Liver (tissue), 3 donors: ENCODE data around the gene CSMD2.

Experiments used
- EGR1 ChIP-seq, 2 donors: IDR thresholded peaks; 2 replicates each; pipeline ENCODE4 v1.6.1; 2016 to 2018; ENCODE audit warnings: antibody characterized with exemption in 2 of 2, low read depth in 2 of 2
- GABPA ChIP-seq, 2 donors: IDR thresholded peaks in 1 of 2; conservative IDR thresholded peaks in 1 of 2; 2 replicates each; pipeline ENCODE4 v1.6.1; 2016; ENCODE audit warnings: antibody characterized with exemption in 2 of 2, mild to moderate bottlenecking in 1 of 2, moderate library complexity in 1 of 2
- HNF4A ChIP-seq, 2 donors: conservative IDR thresholded peaks; 2 replicates each; pipeline ENCODE4 v1.6.1; 2016; ENCODE audit warnings: antibody characterized with exemption in 2 of 2, mild to moderate bottlenecking in 2 of 2
- JUND ChIP-seq, 2 donors: IDR thresholded peaks; 2 replicates each; pipeline ENCODE4 v1.6.1; 2016; ENCODE audit warnings: antibody characterized with exemption in 2 of 2
- RXRA ChIP-seq, 2 donors: IDR thresholded peaks; 2 replicates each; pipeline ENCODE4 v1.6.1; 2017 to 2018; ENCODE audit warnings: antibody characterized with exemption in 2 of 2, mild to moderate bottlenecking in 1 of 2
- TAF1 ChIP-seq: conservative IDR thresholded peaks from 2 replicates; pipeline ENCODE4 v1.6.1; 2016; ENCODE audit warnings: antibody characterized with exemption, mild to moderate bottlenecking
- YY1 ChIP-seq: IDR thresholded peaks from 2 replicates; pipeline ENCODE4 v1.6.1; 2016; ENCODE audit warnings: antibody characterized with exemption, mild to moderate bottlenecking
- TF ChIP-seq, protein P1 (sequence below): fragments of 150-350 bp; IDR thresholded peaks from 2 replicates; pipeline ENCODE4 v1.5.1; 2017; ENCODE audit warnings: improper control_type of control experiment, low read depth, low read length; ENCODE audit not compliant: missing input control
- TF ChIP-seq, protein P2 (sequence below): IDR thresholded peaks from 2 replicates; pipeline ENCODE4 v1.6.1; 2016; ENCODE audit warnings: antibody characterized with exemption
- TF ChIP-seq, protein P3 (sequence below): IDR thresholded peaks from 2 replicates; pipeline ENCODE4 v1.6.1; 2016; ENCODE audit warnings: antibody characterized with exemption
- TF ChIP-seq, protein P4 (sequence below): IDR thresholded peaks from 2 replicates; pipeline ENCODE4 v1.6.1; 2016; ENCODE audit warnings: antibody characterized with exemption, mild to moderate bottlenecking
- TF ChIP-seq, protein P5 (sequence below): IDR thresholded peaks from 2 replicates; pipeline ENCODE4 v1.6.1; 2016; ENCODE audit warnings: antibody characterized with exemption
- donor health status: healthy.
- donor health status: healthy.

DNA sequence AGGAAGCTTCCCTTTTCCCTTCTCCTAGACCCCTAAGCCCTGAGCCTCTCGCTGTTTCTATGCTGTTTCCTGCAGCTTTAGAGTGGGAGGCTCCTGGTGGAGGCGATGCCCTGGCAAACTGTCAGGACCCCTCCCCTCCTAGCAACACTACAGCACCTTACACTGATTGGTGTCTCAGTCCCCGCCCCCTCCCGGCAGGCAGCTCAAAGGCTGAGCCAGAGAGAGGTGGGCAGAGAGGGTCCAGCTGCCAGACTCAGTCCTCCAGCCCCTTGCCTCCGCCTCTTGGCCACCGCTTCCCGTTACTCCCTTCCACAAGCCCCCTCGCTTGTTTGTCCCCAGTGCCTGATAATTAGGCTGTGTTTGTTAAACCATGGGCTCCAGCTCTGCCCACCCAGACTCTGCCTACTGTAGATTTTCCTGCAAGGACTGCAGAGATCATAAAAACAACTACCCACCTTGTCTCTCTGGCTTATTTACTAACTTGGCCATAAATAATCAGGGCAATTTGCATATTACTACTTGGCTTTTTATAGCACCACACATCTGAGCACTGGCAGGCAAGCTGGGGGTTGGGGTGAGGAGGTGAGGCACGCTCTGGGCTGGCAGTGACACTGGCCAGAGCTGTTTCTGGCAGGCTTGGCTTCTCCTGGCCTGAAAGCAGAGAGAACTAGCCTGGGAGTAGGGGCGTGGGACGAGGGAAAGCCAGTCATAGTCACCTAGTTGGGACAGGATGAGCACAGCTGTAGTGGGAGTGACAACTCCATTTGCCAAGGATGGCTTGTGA lies 107.5 kb downstream of the CSMD2 start:
- TF ChIP-seq, protein P1, sequence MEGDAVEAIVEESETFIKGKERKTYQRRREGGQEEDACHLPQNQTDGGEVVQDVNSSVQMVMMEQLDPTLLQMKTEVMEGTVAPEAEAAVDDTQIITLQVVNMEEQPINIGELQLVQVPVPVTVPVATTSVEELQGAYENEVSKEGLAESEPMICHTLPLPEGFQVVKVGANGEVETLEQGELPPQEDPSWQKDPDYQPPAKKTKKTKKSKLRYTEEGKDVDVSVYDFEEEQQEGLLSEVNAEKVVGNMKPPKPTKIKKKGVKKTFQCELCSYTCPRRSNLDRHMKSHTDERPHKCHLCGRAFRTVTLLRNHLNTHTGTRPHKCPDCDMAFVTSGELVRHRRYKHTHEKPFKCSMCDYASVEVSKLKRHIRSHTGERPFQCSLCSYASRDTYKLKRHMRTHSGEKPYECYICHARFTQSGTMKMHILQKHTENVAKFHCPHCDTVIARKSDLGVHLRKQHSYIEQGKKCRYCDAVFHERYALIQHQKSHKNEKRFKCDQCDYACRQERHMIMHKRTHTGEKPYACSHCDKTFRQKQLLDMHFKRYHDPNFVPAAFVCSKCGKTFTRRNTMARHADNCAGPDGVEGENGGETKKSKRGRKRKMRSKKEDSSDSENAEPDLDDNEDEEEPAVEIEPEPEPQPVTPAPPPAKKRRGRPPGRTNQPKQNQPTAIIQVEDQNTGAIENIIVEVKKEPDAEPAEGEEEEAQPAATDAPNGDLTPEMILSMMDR: no peak
- TF ChIP-seq, protein P2, sequence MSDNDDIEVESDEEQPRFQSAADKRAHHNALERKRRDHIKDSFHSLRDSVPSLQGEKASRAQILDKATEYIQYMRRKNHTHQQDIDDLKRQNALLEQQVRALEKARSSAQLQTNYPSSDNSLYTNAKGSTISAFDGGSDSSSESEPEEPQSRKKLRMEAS: no peak
- TF ChIP-seq RXRA (IDR thresholded peaks at IDR 0.05) (no peak), TAF1 (no peak), YY1 (no peak), GABPA (IDR thresholded peaks at IDR 0.05 in 1 of 2, conservative IDR thresholded peaks at IDR 0.05 in 1 of 2) (no peak), HNF4A (conservative IDR thresholded peaks at IDR 0.05) (no peak), JUND (IDR thresholded peaks at IDR 0.05) (no peak), EGR1 (IDR thresholded peaks at IDR 0.05; ENCODE audit: low read depth in 2 of 2) (no peak)
- TF ChIP-seq, protein P3, sequence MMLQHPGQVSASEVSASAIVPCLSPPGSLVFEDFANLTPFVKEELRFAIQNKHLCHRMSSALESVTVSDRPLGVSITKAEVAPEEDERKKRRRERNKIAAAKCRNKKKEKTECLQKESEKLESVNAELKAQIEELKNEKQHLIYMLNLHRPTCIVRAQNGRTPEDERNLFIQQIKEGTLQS: no peak
- TF ChIP-seq, protein P4, sequence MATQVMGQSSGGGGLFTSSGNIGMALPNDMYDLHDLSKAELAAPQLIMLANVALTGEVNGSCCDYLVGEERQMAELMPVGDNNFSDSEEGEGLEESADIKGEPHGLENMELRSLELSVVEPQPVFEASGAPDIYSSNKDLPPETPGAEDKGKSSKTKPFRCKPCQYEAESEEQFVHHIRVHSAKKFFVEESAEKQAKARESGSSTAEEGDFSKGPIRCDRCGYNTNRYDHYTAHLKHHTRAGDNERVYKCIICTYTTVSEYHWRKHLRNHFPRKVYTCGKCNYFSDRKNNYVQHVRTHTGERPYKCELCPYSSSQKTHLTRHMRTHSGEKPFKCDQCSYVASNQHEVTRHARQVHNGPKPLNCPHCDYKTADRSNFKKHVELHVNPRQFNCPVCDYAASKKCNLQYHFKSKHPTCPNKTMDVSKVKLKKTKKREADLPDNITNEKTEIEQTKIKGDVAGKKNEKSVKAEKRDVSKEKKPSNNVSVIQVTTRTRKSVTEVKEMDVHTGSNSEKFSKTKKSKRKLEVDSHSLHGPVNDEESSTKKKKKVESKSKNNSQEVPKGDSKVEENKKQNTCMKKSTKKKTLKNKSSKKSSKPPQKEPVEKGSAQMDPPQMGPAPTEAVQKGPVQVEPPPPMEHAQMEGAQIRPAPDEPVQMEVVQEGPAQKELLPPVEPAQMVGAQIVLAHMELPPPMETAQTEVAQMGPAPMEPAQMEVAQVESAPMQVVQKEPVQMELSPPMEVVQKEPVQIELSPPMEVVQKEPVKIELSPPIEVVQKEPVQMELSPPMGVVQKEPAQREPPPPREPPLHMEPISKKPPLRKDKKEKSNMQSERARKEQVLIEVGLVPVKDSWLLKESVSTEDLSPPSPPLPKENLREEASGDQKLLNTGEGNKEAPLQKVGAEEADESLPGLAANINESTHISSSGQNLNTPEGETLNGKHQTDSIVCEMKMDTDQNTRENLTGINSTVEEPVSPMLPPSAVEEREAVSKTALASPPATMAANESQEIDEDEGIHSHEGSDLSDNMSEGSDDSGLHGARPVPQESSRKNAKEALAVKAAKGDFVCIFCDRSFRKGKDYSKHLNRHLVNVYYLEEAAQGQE: no peak
- TF ChIP-seq, protein P5, sequence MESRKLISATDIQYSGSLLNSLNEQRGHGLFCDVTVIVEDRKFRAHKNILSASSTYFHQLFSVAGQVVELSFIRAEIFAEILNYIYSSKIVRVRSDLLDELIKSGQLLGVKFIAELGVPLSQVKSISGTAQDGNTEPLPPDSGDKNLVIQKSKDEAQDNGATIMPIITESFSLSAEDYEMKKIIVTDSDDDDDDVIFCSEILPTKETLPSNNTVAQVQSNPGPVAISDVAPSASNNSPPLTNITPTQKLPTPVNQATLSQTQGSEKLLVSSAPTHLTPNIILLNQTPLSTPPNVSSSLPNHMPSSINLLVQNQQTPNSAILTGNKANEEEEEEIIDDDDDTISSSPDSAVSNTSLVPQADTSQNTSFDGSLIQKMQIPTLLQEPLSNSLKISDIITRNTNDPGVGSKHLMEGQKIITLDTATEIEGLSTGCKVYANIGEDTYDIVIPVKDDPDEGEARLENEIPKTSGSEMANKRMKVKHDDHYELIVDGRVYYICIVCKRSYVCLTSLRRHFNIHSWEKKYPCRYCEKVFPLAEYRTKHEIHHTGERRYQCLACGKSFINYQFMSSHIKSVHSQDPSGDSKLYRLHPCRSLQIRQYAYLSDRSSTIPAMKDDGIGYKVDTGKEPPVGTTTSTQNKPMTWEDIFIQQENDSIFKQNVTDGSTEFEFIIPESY: no peak
